Small intestine (tissue), 16 donors: Measurements from ENCODE around the gene AMY1C. TPM values are rescaled to one million over a fixed set of nuclear protein-coding genes. Genes with fewer than 3 reads are reported as not detected.
"Not testable (repeated sequence)": the region's sequence is repeated elsewhere in the genome, so short reads cannot be mapped to it uniquely, and the experiment has no call there.

Experiments used
- DNase-seq, 2 donors: peaks; one replicate each; pipeline versions ENCODE4 v3.0.0 to v3.0.0-alpha.2; 2013
- FAIRE-seq: peaks from 2 replicates; lab custom pipeline; 2012; peaks lifted over from hg19 to GRCh38; lab: Jason Lieb, UNC
- H3K27ac ChIP-seq, 3 donors: one replicate each; pipeline ENCODE4 v1.5.1; 2013; ENCODE audit warnings: low read length in 2 of 3, mild to moderate bottlenecking in 2 of 3, control low read depth in 1 of 3, inconsistent platforms in 1 of 3, low read depth in 1 of 3, moderate library complexity in 1 of 3
- H3K27me3 ChIP-seq, 3 donors: one replicate each; pipeline ENCODE4 v1.6.1; 2013; ENCODE audit warnings: low read length in 3 of 3, inconsistent platforms in 1 of 3; ENCODE audit not compliant: control insufficient read depth in 3 of 3, insufficient read depth in 3 of 3
- H3K36me3 ChIP-seq, 3 donors: one replicate each; pipeline ENCODE4 v1.6.1; 2013; ENCODE audit warnings: low read length in 3 of 3, inconsistent platforms in 1 of 3, low read depth in 1 of 3, mild to moderate bottlenecking in 1 of 3, moderate library complexity in 1 of 3; ENCODE audit not compliant: control insufficient read depth in 3 of 3, insufficient read depth in 2 of 3
- H3K4me1 ChIP-seq, 3 donors: one replicate each; pipeline ENCODE4 v1.6.1; 2013; ENCODE audit warnings: low read length in 2 of 3, inconsistent platforms in 1 of 3, low read depth in 1 of 3, mild to moderate bottlenecking in 1 of 3, moderate library complexity in 1 of 3; ENCODE audit not compliant: control insufficient read depth in 3 of 3, insufficient read depth in 2 of 3
- H3K4me3 ChIP-seq, 3 donors: one replicate each; pipeline ENCODE4 v1.5.1; 2013; ENCODE audit warnings: low read length in 3 of 3, control low read depth in 1 of 3, inconsistent platforms in 1 of 3, low read depth in 1 of 3, mild to moderate bottlenecking in 1 of 3, moderate library complexity in 1 of 3
- H3K9me3 ChIP-seq, 2 donors: one replicate each; pipeline ENCODE4 v1.6.1; 2013; ENCODE audit warnings: low read depth in 1 of 2, low read length in 1 of 2; ENCODE audit not compliant: control insufficient read depth in 2 of 2, insufficient read depth in 1 of 2
- WGBS, 3 donors: extraction: QIAGEN DNeasy Blood & Tissue Kit; methylation state at CpG; one replicate each; pipeline ENCODE4 v1.1.7; 2013; 5-methylcytosine and 5-hydroxymethylcytosine counted together
- long read RNA-seq, 10 donors: transcript quantifications; one replicate each; lab custom pipeline, GENCODE V29; 2026
- polyA plus RNA-seq, 4 donors: library from polyadenylated mRNA; stranded (reverse) in 3 of 4; unstranded in 1 of 4; fragments of 200-250 nt in 3 of 4; fragments of 120-200 nt in 1 of 4; gene quantifications; one replicate each; pipeline versions ENCODE4 v1.2.1 to v1.2.3, GENCODE V29; 2013
- donor health status: healthy with polysubstance abuse.
- donor health status: control.
- donor health status: control.
- donor health status: Bipolar disorder and iron deficiency.
- donor health status: healthy.

AMY1C gene
- not detected for polyA plus RNA-seq
- long read RNA-seq, donor 1, result 0 reads
- long read RNA-seq, donor 2, result 0 reads
- long read RNA-seq, donor 3, result 0 reads
- long read RNA-seq, donor 4, result 0 reads
- long read RNA-seq, donor 5, result 0 reads
- long read RNA-seq, donor 6, result 0 reads
- long read RNA-seq, donor 7, result 0 reads
- long read RNA-seq, donor 8, result 0 reads
- long read RNA-seq, donor 9, result 0 reads
- long read RNA-seq, donor 10, result 0 reads

DNA sequence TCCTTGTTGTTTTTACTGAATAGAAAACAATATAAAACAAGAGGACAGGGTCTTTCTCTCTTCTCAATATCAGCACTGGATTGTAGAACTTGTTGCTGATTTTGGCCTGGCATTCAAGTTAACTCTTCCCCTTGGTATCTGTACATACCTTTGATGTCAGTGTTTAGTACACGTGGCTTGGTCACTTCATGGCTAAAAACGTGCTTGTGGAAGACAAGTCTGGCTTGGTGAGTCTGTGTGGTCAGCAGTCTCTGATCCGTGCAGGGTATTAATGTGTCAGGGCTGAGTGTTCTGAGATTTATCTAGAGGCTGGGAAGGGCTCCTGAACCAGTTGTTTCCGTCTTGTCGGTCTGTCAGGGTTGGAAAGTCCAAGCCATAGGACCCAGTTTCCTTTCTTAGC is at the start of gene AMY1C:
TSS of gene AMY1C (plus strand) at position 301 of the 400 bp plus-strand sequence. CDS start 572 bp downstream, outside the sequence.
- H3K9me3 ChIP-seq, H3K27ac ChIP-seq, H3K36me3 ChIP-seq, H3K4me1 ChIP-seq, FAIRE-seq, H3K27me3 ChIP-seq, H3K4me3 ChIP-seq, DNase-seq: not testable (repeated sequence)
- no CpG with 5 or more reads among the region's 5 CpGs for WGBS, 3 donors

DNA sequence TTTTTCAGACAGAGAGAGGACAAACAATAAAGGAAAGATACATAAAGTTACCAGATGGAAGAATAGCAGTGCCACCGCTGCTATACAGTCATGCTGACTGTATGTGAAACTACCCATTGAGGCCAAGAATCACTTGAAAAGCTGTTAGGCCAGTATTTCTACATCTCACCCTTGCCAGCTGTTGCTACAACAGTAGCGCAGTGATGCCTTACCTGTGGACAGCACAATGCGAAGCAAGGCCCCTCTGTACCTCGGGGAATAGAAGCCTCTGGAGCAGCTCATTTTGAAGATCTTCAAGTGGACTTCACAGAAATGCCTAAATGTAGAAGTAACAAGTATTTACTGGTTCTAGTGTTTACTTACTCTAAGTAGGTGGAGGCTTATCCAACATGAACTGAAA is 49.0 kb upstream of the AMY1C start:
- H3K36me3 ChIP-seq, H3K4me1 ChIP-seq, H3K9me3 ChIP-seq, FAIRE-seq, H3K27me3 ChIP-seq, H3K27ac ChIP-seq, DNase-seq, H3K4me3 ChIP-seq: not testable (repeated sequence)
- WGBS, 3 donors, result no CpG with 5 or more reads among the region's 4 CpGs

DNA sequence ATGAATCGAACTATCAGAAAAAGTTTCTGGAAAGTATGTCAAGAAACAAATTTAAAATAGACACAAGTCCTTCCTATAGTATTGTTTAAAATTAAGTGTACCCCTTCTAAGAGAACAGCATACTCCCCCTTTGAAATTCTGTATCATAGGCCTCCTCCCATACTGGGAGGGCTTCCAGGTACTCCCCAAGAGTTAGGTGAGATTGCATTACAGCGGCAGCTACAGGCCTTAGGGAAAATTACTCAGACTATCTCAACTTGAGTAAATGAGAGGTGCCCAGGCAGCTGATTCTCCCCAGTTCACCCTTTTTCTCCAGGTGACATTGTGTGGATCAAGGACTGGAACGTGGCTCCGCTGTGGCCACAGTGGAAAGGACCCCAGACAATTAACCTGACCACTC is 48.4 kb upstream of the AMY1C start:
- H3K27me3 ChIP-seq, H3K27ac ChIP-seq, H3K4me3 ChIP-seq, H3K36me3 ChIP-seq, DNase-seq, H3K9me3 ChIP-seq, H3K4me1 ChIP-seq, FAIRE-seq: not testable (repeated sequence)
- no CpG with 5 or more reads among the region's 4 CpGs for WGBS, 3 donors

- no CpG with 5 or more reads among the region's 3 CpGs for WGBS, 3 donors
- DNase-seq, H3K27me3 ChIP-seq, FAIRE-seq, H3K36me3 ChIP-seq, H3K27ac ChIP-seq, H3K9me3 ChIP-seq, H3K4me1 ChIP-seq, H3K4me3 ChIP-seq: not testable (repeated sequence)
Measured at GRCh38 chr1:103707670-103708069, 42.0 kb upstream of the AMY1C start.

GRCh38 chr1:103710381-103710780 is 39.3 kb upstream of the AMY1C start:
- H3K36me3 ChIP-seq, H3K9me3 ChIP-seq, H3K27ac ChIP-seq, H3K27me3 ChIP-seq, DNase-seq, FAIRE-seq, H3K4me1 ChIP-seq, H3K4me3 ChIP-seq: not testable (repeated sequence)
- WGBS, 3 donors, result no CpG with 5 or more reads among the region's 3 CpGs

GRCh38 chr1:103717404-103717803 is 32.3 kb upstream of the AMY1C start:
- not testable (repeated sequence) for H3K27me3 ChIP-seq, H3K36me3 ChIP-seq, H3K4me3 ChIP-seq, DNase-seq, FAIRE-seq, H3K27ac ChIP-seq, H3K4me1 ChIP-seq, H3K9me3 ChIP-seq
- WGBS, 3 donors, result 70 to 73% (median 73%) methylated on average over 5 to 6 of the region's 6 CpGs

DNA sequence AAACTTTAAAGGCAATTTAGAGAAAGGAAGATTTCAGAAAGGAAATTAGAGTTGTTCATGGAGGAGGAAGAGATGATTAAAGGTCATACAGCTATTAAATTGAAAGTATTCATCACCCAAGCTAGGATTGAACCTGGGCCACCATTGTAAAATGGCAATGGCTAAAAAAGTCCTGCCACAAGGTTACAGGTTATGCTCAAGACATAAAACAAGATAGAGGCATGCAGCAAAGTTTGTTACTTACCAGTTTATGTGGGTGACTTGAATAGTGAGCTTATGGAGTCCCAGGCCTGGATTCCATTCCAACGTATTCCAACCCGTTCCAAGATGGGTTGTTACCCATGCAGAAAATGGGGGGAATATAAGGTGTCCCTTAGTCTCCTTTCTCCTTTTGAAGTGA is 28.2 kb upstream of the AMY1C start:
- H3K27ac ChIP-seq, H3K36me3 ChIP-seq, DNase-seq, H3K4me3 ChIP-seq, H3K4me1 ChIP-seq, H3K9me3 ChIP-seq, FAIRE-seq, H3K27me3 ChIP-seq: not testable (repeated sequence)
- no CpG with 5 or more reads among the region's 2 CpGs for WGBS, 3 donors

- H3K27me3 ChIP-seq, H3K27ac ChIP-seq, H3K4me3 ChIP-seq, DNase-seq, H3K4me1 ChIP-seq, H3K9me3 ChIP-seq, H3K36me3 ChIP-seq: not testable (repeated sequence)
- no CpG with 5 or more reads among the region's 3 CpGs for WGBS, 3 donors
- peak; percentile 53 for FAIRE-seq
Measured at GRCh38 chr1:103735334-103735733, 14.4 kb upstream of the AMY1C start.

GRCh38 chr1:103738031-103738430 is 11.7 kb upstream of the AMY1C start:
- DNase-seq, H3K27ac ChIP-seq, H3K4me3 ChIP-seq, FAIRE-seq, H3K27me3 ChIP-seq, H3K4me1 ChIP-seq, H3K9me3 ChIP-seq, H3K36me3 ChIP-seq: not testable (repeated sequence)
- WGBS, 3 donors, result no CpG with 5 or more reads among the region's 3 CpGs
